GM21786 (cell line): Measurements from ENCODE around the gene TBKBP1.
A peak's percentile ranks its signal among the peaks of the same experiment; 100 is the strongest.
"Not testable (repeated sequence)": the region's sequence is repeated elsewhere in the genome, so short reads cannot be mapped to it uniquely, and the experiment has no call there.

Experiments used
- ATAC-seq: cut with Tn5 transposase; IDR thresholded peaks from one replicate; pipeline ENCODE4 v1.9.1; 2021; ENCODE audit not compliant: unreplicated experiment

The TBKBP1 gene

GRCh38 chr17:47730681-47731080, 36.7 kb downstream of the TBKBP1 start:
- ATAC-seq: no peak

GRCh38 chr17:47731396-47731795, 37.4 kb downstream of the TBKBP1 start:
- no peak for ATAC-seq

DNA sequence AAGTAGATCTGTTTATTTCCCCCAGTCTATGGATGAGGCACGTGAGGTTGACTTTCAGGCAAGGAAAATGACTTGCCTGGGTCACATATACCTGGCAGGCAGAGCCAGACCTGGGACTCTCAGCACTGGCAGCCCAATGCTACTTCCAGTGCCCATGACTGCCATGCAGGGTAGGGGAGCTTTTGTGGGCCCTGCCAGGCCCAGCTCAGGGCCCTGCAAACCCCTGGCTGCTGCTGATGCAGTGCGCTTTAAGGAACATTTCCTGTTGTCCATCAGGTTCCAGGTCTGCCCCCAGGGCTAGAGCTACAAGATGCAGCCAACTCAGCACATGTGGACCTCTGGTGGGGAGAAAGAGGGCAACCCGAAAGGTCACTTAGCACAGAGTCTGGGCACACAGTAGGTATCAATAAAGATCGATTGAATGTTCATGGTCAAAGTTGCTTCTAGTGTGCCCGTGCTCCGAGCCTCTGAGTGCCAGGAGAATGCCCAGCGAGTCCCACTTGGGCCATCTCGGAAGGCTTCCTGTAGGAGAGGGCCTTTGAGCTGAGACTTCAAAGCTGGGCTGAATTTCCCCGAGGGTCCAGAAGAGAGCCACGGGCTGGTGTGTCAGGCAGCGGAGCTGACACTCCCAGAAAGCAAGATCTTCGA, 38.6 kb downstream of the TBKBP1 start:
- ATAC-seq: no peak

DNA sequence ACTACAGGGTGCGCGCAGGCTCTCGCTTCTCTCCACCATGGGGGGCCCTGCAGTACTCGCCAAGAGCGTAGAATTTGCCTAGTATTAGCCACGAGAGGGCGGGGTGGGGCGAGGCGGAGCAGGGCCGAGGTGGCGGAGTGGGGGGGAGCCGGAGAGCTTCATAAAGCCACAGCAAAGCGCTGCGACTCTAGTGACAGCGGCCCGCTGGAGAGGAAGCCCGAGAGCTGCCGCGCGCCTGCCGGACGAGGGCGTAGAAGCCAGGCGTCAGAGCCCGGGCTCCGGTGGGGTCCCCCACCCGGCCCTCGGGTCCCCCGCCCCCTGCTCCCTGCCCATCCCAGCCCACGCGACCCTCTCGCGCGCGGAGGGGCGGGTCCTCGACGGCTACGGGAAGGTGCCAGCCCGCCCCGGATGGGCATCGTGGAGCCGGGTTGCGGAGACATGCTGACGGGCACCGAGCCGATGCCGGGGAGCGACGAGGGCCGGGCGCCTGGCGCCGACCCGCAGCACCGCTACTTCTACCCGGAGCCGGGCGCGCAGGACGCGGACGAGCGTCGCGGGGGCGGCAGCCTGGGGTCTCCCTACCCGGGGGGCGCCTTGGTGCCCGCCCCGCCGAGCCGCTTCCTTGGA, 39.2 kb downstream of the TBKBP1 start, which contains the start of gene TBX21:
TSS of gene TBX21 (plus strand) at position 190 of the 627 bp plus-strand sequence. CDS start at position 409, 219 bp downstream.
- peak; percentile 47 for ATAC-seq

DNA sequence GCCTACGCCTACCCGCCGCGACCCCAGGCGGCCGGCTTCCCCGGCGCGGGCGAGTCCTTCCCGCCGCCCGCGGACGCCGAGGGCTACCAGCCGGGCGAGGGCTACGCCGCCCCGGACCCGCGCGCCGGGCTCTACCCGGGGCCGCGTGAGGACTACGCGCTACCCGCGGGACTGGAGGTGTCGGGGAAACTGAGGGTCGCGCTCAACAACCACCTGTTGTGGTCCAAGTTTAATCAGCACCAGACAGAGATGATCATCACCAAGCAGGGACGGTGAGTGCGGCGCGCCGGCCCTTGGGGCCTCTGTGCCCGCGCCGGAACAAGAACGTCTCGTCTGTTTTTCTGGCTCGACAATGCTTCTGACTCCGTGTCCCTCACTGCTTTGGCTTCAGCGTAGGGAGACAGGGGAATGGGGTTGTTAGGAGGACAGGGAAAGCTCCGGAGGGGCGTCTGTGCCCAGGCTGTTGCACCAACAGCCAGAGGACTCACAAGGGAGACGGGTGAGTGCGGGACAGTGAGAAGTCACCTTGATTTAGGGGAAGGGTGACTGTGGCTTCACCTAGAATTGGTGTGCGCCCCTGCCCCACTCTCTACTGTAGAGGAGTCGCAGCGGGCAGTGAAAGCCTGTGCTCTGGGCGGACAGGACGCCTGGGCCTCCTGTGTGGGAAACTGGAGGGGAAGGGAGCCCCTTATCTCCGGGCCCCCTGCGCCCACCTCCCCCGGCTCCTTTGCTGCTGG, 39.9 kb downstream of the TBKBP1 start:
- ATAC-seq: peak; percentile 17

GRCh38 chr17:47735139-47735464, 41.1 kb downstream of the TBKBP1 start:
- ATAC-seq: no peak

DNA sequence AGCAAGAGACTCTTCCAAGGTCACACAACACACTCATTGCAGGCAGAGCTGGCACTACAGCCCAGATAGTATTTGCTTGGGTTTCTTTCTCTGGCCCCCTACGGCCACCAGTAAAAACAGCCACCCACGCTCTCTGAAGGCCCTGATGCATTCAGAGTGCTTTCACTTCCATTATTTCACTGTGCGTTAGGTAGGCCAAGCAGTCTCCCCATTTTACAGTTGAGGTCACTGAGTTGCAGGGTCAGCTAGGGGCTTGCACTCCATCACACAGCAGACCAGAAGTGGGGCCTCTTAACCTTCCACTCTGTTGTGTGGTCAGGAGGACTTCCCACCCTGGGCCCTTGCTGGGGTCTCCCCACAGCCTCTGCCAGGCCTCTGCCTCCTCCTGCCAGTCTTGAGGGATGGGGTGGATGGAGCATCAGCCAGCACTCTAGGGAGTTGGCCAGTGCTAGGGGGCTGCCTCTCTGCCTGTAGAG, 41.6 kb downstream of the TBKBP1 start:
- ATAC-seq: peak; percentile 54

GRCh38 chr17:47736501-47737495, 42.8 kb downstream of the TBKBP1 start:
- no peak for ATAC-seq

- no peak for ATAC-seq
Measured at GRCh38 chr17:47738178-47738577, 44.2 kb downstream of the TBKBP1 start.

DNA sequence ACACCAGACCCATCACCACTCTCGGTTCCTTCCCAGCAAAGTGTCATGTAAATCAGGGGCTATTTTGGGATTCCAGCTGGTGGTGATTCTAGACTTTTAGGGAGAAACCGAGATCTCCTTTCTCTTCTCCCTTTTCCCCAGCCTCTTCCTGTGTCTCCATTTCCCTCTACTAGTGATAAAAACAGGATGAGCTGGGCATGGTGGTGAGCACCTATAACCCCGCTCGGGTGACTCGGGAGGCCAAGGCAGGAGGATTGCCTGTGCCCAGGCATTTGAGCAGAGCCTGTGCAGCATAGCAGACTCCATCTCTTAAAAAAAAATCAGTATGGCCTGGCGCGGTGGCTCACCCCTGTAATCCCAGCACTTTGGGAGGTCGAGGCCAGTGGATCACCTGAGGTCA, 45.2 kb downstream of the TBKBP1 start:
- ATAC-seq: no peak

DNA sequence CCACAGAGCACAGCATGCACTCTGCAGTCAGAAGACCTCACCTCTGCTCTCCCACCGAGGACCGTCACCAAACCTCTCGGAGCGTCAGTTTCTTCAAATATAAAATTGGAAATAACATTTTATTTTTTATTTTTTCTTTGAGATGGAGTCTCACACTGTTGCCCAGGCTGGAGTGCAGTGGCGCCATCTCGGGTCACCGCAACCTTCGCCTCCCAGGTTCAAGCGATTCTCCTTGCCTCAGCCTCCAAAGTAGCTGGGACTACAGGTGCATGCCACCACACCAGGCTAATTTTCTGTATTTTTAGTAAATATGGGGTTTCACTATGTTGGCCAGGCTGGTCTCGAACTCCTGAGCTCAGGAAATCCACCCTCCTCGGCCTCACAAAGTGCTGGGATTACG, 46.0 kb downstream of the TBKBP1 start:
- not testable (repeated sequence) for ATAC-seq

- ATAC-seq: no peak
Measured at GRCh38 chr17:47741109-47741792, 47.3 kb downstream of the TBKBP1 start.

DNA sequence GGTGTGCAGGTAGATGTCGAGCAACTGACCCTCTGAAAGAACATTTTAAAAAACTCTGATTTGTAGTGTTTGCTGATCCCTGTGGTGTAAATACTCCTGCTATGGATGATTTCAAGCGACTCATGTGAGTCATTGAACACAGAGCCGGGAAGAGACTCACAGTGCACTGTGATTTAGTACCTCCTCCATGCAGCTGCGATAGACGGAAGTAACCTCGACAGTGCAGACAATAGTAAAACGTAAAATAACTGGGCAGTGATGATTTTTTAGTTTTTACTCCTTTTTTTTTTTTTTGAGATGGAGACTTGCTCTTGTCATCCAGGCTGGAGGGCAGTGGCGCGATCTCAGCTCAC, 47.8 kb downstream of the TBKBP1 start:
- no peak for ATAC-seq

- ATAC-seq: no peak
Measured at GRCh38 chr17:47742319-47743181, 48.6 kb downstream of the TBKBP1 start.

DNA sequence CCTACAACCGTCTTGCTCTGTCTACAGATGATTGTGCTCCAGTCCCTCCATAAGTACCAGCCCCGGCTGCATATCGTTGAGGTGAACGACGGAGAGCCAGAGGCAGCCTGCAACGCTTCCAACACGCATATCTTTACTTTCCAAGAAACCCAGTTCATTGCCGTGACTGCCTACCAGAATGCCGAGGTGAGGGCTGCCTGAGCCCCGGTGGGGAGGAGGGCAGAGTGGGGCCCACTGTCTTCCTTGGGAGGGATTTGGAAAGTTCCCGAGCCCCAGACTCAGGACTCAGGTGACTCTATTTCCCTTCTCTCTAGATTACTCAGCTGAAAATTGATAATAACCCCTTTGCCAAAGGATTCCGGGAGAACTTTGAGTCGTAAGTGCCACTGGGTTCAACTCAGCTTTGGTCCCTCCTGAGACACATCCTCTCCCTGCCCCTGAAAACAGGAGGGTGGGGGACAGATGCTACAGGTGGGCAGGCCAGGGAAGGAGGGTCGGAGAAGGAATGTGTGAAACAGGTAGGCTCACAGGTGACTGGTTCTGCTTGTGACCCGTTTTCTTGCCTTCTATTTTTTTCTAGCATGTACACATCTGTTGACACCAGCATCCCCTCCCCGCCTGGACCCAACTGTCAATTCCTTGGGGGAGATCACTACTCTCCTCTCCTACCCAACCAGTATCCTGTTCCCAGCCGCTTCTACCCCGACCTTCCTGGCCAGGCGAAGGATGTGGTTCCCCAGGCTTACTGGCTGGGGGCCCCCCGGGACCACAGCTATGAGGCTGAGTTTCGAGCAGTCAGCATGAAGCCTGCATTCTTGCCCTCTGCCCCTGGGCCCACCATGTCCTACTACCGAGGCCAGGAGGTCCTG, 50.4 kb downstream of the TBKBP1 start:
- ATAC-seq: no peak

DNA sequence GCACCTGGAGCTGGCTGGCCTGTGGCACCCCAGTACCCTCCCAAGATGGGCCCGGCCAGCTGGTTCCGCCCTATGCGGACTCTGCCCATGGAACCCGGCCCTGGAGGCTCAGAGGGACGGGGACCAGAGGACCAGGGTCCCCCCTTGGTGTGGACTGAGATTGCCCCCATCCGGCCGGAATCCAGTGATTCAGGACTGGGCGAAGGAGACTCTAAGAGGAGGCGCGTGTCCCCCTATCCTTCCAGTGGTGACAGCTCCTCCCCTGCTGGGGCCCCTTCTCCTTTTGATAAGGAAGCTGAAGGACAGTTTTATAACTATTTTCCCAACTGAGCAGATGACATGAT, 51.0 kb downstream of the TBKBP1 start:
- ATAC-seq: no peak

DNA sequence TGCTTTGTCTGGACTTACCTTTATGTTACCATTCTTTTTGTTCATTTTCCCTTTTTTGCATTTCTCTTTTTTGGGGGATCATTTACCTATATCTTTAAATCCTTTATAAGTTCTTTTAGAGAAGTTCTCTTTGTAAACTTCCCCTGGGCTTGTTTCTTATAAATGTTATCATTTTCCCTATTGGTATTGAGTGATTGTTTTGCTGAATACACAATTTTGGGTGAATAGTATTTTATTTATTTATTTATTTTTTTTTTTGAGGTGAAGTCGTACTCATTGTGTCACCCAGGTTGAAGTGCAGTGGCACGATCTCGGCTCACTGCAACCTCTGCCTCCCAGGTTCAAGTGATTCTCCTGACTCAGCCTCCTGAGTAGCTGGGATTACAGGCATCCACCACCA, 57.5 kb downstream of the TBKBP1 start:
- ATAC-seq: no peak

- ATAC-seq: no peak
Measured at GRCh38 chr17:47757386-47757785, 63.4 kb downstream of the TBKBP1 start.
